ENCODE results near the gene NR2F1. TPM values are rescaled to one million over a fixed set of nuclear protein-coding genes. Genes with fewer than 3 reads are reported as not detected.

Gene NR2F1
- total RNA-seq, 4 donors from 2014 or later, result 1.9 to 26.3 (median 3.7) TPM

DNA sequence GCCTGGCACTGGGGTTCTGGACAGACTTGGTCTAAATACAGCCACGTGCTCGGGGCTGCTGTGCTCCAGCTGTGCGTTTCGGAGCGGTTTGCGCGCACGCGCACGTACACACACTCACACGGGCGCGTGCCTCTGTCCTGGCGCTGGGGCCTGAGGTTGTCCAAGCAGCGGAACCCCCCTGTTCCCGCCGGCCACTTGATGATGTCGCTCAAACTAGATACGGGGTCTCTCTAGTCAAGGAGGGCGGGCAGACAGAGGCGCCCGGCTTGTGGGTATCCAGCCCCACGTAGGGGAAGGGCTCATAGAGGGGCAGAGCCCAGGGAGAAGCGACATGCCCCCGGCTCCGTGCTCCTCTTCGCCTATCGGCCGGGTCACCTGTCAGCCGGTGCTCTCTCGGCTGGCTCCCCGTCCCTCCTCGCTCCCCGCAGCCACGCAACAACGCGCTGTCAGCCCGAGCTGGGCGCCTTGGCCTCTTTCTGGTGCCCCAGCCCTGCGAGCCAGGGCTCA is 10.9 kb upstream of the NR2F1 start:
- WGBS, 2 donors, result 20 to 33% methylated on average over 1 to 16 of the region's 40 CpGs
- H3K27me3 ChIP-seq, result peaks cover 0 to 91% (median 8%) of the 10 kb centered on the region in 4 donors
- peak overlapping the region; percentile 6 to 52 (median 17) for H3K4me3 ChIP-seq
- DNase-seq, result no peak
- intact Hi-C loops (cut with DNase I), result no loop called here
- peaks cover 16 to 69% (median 22%) of the 10 kb centered on the region in 3 donors for H3K4me1 ChIP-seq
- no peak for TF ChIP-seq POLR2A (IDR thresholded peaks at IDR 0.05)
- TF ChIP-seq, protein P1, sequence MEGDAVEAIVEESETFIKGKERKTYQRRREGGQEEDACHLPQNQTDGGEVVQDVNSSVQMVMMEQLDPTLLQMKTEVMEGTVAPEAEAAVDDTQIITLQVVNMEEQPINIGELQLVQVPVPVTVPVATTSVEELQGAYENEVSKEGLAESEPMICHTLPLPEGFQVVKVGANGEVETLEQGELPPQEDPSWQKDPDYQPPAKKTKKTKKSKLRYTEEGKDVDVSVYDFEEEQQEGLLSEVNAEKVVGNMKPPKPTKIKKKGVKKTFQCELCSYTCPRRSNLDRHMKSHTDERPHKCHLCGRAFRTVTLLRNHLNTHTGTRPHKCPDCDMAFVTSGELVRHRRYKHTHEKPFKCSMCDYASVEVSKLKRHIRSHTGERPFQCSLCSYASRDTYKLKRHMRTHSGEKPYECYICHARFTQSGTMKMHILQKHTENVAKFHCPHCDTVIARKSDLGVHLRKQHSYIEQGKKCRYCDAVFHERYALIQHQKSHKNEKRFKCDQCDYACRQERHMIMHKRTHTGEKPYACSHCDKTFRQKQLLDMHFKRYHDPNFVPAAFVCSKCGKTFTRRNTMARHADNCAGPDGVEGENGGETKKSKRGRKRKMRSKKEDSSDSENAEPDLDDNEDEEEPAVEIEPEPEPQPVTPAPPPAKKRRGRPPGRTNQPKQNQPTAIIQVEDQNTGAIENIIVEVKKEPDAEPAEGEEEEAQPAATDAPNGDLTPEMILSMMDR (IDR thresholded peaks at IDR 0.05), result no peak
- H3K36me3 ChIP-seq, result no peaks in the 10 kb centered on the region
- H3K9me3 ChIP-seq, result no peaks in the 10 kb centered on the region
- H3K27ac ChIP-seq, result peak overlapping the region in 1 of 4 donors; percentile 44

DNA sequence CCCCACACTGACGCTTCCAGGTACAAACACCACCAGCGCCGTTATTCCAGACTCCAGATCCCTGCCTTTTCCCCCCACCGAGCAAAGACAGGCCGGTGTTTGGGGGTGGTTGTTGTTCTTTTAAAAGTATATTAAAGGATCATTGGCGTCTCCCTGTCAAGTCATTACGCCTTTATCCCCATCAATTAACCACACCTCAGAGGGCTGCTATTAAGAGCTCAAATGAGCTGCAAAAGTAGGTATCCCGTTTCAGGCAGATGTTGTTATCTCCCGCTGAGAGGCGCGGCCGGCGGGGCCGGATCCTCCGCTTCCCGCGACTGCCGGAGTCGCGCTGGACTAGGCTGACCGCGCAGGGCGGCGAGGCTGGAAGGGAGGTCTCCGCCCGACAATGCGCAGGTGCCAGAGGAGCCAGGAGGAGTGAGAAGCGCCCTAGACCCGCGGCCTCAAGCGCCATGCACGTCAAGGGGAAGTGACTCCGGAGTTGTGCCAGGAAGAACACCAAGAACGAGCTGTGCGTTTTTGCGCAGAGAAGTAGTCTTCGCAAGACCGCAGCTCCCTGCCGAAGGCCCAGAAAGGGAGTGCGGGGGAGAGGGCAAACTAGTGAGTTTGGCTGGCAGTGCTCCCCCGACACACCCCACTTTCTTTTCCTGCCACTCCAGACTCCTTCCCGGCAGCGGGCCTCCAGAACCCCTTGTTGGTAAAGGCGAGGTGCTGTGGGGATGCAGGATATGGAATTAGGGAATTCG is 10.2 kb upstream of the NR2F1 start:
- Histone ChIP-seq H3K27ac (peak overlapping the region in 1 of 4 donors; percentile 44), H3K4me1 (peaks cover 16 to 69% (median 22%) of the 10 kb centered on the region in 3 donors), H3K27me3 (peaks cover 0 to 92% (median 8%) of the 10 kb centered on the region in 4 donors), H3K9me3 (no peaks in the 10 kb centered on the region), H3K4me3 (peak overlapping the region in 3 of 4 donors; percentile 6 to 52 (median 23)), H3K36me3 (no peaks in the 10 kb centered on the region)
- intact Hi-C loops (cut with DNase I), result no loop called here
- TF ChIP-seq, protein P1 (IDR thresholded peaks at IDR 0.05), result no peak
- TF ChIP-seq POLR2A (IDR thresholded peaks at IDR 0.05), result no peak
- WGBS, 2 donors, result 35 to 41% methylated on average over 9 to 10 of the region's 45 CpGs
- DNase-seq, result no peak

GRCh38 chr5:93573354-93574351 is 9.4 kb upstream of the NR2F1 start:
- intact Hi-C loops (cut with DNase I), result no loop called here
- H3K4me1 ChIP-seq, result peaks cover 16 to 75% (median 22%) of the 10 kb centered on the region in 3 donors
- WGBS, 2 donors, result 42 to 45% methylated on average over 26 to 28 of the region's 32 CpGs
- peak overlapping the region in 1 of 4 donors; percentile 52 for H3K4me3 ChIP-seq
- no peaks in the 10 kb centered on the region for H3K36me3 ChIP-seq
- TF ChIP-seq, protein P1 (IDR thresholded peaks at IDR 0.05), result no peak
- TF ChIP-seq POLR2A (IDR thresholded peaks at IDR 0.05), result no peak
- peak overlapping the region in 2 of 4 donors; percentile 12 to 44 for H3K27ac ChIP-seq
- no peaks in the 10 kb centered on the region for H3K9me3 ChIP-seq
- peaks cover 0 to 97% (median 8%) of the 10 kb centered on the region in 4 donors for H3K27me3 ChIP-seq
- no peak for DNase-seq

DNA sequence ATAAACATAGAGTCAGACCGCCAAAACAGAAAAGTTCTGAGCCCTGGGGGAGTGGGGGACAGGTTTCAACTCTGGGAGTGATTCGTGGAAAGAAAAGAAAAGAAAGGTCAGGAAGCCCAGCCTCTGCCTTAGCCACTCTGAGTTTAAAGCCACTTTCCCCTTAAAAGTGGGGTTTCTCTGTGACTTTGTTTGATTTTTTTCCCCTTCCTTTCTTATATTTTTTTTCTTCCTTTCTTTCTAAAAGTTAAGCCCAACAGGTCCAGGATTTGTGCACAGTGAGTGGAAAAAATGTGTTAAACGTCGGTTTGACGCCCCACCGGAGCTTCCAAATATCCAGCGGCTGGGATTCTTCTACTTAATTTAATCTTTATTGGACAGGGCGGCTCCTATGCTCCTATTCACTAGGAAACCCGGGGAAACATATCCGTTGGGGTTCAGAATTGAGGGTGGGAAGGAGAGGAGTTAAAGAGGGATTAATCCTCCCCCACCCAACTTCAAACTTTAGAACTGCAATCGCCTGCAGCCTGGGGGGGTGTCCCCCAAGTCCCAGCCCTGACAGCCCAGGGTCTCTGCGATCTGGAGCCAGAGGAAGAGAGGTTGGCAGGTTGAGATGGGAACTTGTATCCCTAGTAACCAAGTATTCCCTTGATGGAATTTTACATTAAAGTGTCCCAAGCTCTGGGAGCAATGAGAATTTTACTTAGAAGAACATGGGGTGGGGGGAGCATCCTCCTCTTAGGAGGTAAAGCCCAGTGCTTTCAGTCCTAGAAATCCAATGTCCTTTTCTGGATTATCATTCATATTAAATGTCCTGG is 8.3 kb upstream of the NR2F1 start:
- intact Hi-C loops (cut with DNase I), result no loop called here
- DNase-seq, result no peak
- H3K27ac ChIP-seq, result peak overlapping the region in 3 of 4 donors; percentile 12 to 65 (median 46)
- H3K36me3 ChIP-seq, result no peaks in the 10 kb centered on the region
- WGBS, 2 donors, result 29 to 36% methylated on average over 11 to 12 of the region's 12 CpGs
- no peak for TF ChIP-seq POLR2A (IDR thresholded peaks at IDR 0.05)
- TF ChIP-seq, protein P1 (IDR thresholded peaks at IDR 0.05), result no peak
- H3K4me3 ChIP-seq, result peak overlapping the region in 1 of 4 donors; percentile 40
- no peaks in the 10 kb centered on the region for H3K9me3 ChIP-seq
- peaks cover 22 to 83% (median 29%) of the 10 kb centered on the region in 3 donors for H3K4me1 ChIP-seq
- H3K27me3 ChIP-seq, result peaks cover 0 to 97% (median 12%) of the 10 kb centered on the region in 4 donors

Data from esophagus squamous epithelium (tissue), 5 donors.